CD4-positive, CD25-positive, alpha-beta regulatory T cell (primary cell): ENCODE results near the gene AFTPH. TPM values are rescaled to one million over a fixed set of nuclear protein-coding genes. Genes with fewer than 3 reads are reported as not detected.

Experiments used
- ATAC-seq, 2 donors: fragments of 150-1000 bp; cut with Tn5 transposase; one replicate each; pipeline ENCODE4 v1.10.0; 2021; ENCODE audit warnings: low read depth in 2 of 2, moderate number of reproducible peaks in 2 of 2, moderate library complexity in 1 of 2
- DNase-seq, 3 donors: peaks; one replicate each; pipeline versions ENCODE4 v3.0.0 to v3.0.0-alpha.2; 2012 to 2022; ENCODE audit warnings: mixed read lengths in 1 of 3
- H3K27ac ChIP-seq: one replicate; pipeline ENCODE4 v1.7.0; 2013; ENCODE audit warnings: mild to moderate bottlenecking, low read length; ENCODE audit not compliant: insufficient read depth, poor library complexity, severe bottlenecking
- H3K27me3 ChIP-seq: one replicate; pipeline ENCODE4 v1.7.0; 2013; ENCODE audit warnings: low read length; ENCODE audit not compliant: control insufficient read depth, insufficient read depth
- H3K36me3 ChIP-seq: one replicate; pipeline ENCODE4 v1.7.0; 2013; ENCODE audit warnings: mild to moderate bottlenecking, low read length, moderate library complexity; ENCODE audit not compliant: control insufficient read depth, insufficient read depth
- H3K4me1 ChIP-seq: 2 replicates; pipeline ENCODE4 v1.7.0; 2013; ENCODE audit warnings: mild to moderate bottlenecking, low read length; ENCODE audit not compliant: insufficient read depth, control insufficient read depth, poor library complexity, severe bottlenecking
- H3K4me3 ChIP-seq: one replicate; pipeline ENCODE4 v1.7.0; 2013; ENCODE audit warnings: low read depth, mild to moderate bottlenecking, low read length, moderate library complexity
- H3K9me3 ChIP-seq, 2 experiments: 1 replicate in 1 of 2; 2 replicates in 1 of 2; pipeline ENCODE4 v1.7.0; 2013; ENCODE audit warnings: low read length in 2 of 2, mild to moderate bottlenecking in 1 of 2, moderate library complexity in 1 of 2; ENCODE audit not compliant: control insufficient read depth in 2 of 2
- H3K27ac Mint-ChIP-seq, 3 donors: one replicate each; pipeline ENCODE4 v1.8.0; 2020 to 2022; ENCODE audit warnings: mild to moderate bottlenecking in 3 of 3, mixed read lengths in 3 of 3, moderate library complexity in 2 of 3
- H3K27me3 Mint-ChIP-seq: one replicate; pipeline ENCODE4 v1.8.0; 2022; ENCODE audit warnings: mild to moderate bottlenecking, mixed read lengths
- H3K36me3 Mint-ChIP-seq: one replicate; pipeline ENCODE4 v1.8.0; 2020; ENCODE audit warnings: mixed read lengths
- H3K4me1 Mint-ChIP-seq, 4 donors: one replicate each; pipeline ENCODE4 v1.8.0; 2020 to 2022; ENCODE audit warnings: mixed read lengths in 4 of 4, mild to moderate bottlenecking in 1 of 4
- H3K4me3 Mint-ChIP-seq, 4 donors: one replicate each; pipeline ENCODE4 v1.8.0; 2020 to 2022; ENCODE audit warnings: mild to moderate bottlenecking in 4 of 4, mixed read lengths in 4 of 4, moderate library complexity in 3 of 4
- H3K9me3 Mint-ChIP-seq, 7 donors: one replicate each; pipeline ENCODE4 v1.8.0; 2020 to 2022; ENCODE audit warnings: mixed read lengths in 7 of 7, mild to moderate bottlenecking in 3 of 7, moderate library complexity in 2 of 7
- polyA plus RNA-seq, 4 donors: library from polyadenylated mRNA; unstranded; fragments of 300-500 nt; fragmentation: Illumina TruSeq; gene quantifications; one replicate each; pipeline ENCODE4 v1.2.3, GENCODE V29; 2021
- total RNA-seq: library from RNA; stranded (reverse); gene quantifications from one replicate; pipeline ENCODE4 v1.2.3, GENCODE V29; 2022

Gene AFTPH
- total and polyA plus RNA-seq, 5 donors from 2014 or later = 23.7 to 45.0 (median 28.2) TPM

- H3K4me1 ChIP-seq = no peaks in the 10 kb centered on the region
- H3K36me3 Mint-ChIP-seq = no peaks in the 10 kb centered on the region
- ATAC-seq = no peak
Observed at GRCh38 chr2:64504774-64505720, 19.1 kb upstream of the AFTPH start.

GRCh38 chr2:64506686-64507085 is 17.4 kb upstream of the AFTPH start:
- Mint-ChIP-seq H3K27ac (no peak overlapping the region), H3K9me3 (peaks cover 0 to 2% (median 0%) of the 10 kb centered on the region in 7 donors), H3K4me1 (no peaks in the 10 kb centered on the region), H3K36me3 (no peaks in the 10 kb centered on the region), H3K4me3 (no peak overlapping the region), H3K27me3 (peaks cover 30% of the 10 kb centered on the region)
- Histone ChIP-seq H3K4me3 (no peak overlapping the region), H3K36me3 (no peaks in the 10 kb centered on the region), H3K4me1 (no peaks in the 10 kb centered on the region), H3K27ac (no peak overlapping the region), H3K9me3 (no peaks in the 10 kb centered on the region), H3K27me3 (peaks cover 4% of the 10 kb centered on the region)
- ATAC-seq = no peak
- DNase-seq = no peak

More at GRCh38 chr2:64504774-64505720, 19.1 kb upstream of the AFTPH start:
- H3K27ac Mint-ChIP-seq = no peak overlapping the region
- no peaks in the 10 kb centered on the region for H3K36me3 ChIP-seq
- H3K27me3 Mint-ChIP-seq = peaks cover 36% of the 10 kb centered on the region
- H3K9me3 Mint-ChIP-seq = peaks cover 0 to 2% (median 0%) of the 10 kb centered on the region in 7 donors
- peaks cover 4% of the 10 kb centered on the region for H3K27me3 ChIP-seq
- no peak overlapping the region for H3K4me3 Mint-ChIP-seq
- no peak for DNase-seq
- no peak overlapping the region for H3K27ac ChIP-seq
- H3K4me3 ChIP-seq = no peak overlapping the region
- H3K4me1 Mint-ChIP-seq = peaks cover 0 to 2% (median 0%) of the 10 kb centered on the region in 4 donors
- no peaks in the 10 kb centered on the region for H3K9me3 ChIP-seq

GRCh38 chr2:64514008-64514407 is 10.1 kb upstream of the AFTPH start:
- Histone ChIP-seq H3K4me3 (no peak overlapping the region), H3K36me3 (no peaks in the 10 kb centered on the region), H3K27ac (no peak overlapping the region), H3K4me1 (no peaks in the 10 kb centered on the region), H3K27me3 (peaks cover 6% of the 10 kb centered on the region), H3K9me3 (no peaks in the 10 kb centered on the region)
- DNase-seq = no peak
- Mint-ChIP-seq H3K4me1 (no peaks in the 10 kb centered on the region), H3K9me3 (no peaks in the 10 kb centered on the region), H3K27ac (no peak overlapping the region), H3K27me3 (peaks cover 35% of the 10 kb centered on the region), H3K36me3 (no peaks in the 10 kb centered on the region), H3K4me3 (no peak overlapping the region)
- no peak for ATAC-seq

- Mint-ChIP-seq H3K36me3 (no peaks in the 10 kb centered on the region), H3K27ac (no peak overlapping the region), H3K4me1 (no peaks in the 10 kb centered on the region), H3K27me3 (peaks cover 35% of the 10 kb centered on the region), H3K4me3 (no peak overlapping the region), H3K9me3 (no peaks in the 10 kb centered on the region)
- Histone ChIP-seq H3K27ac (no peak overlapping the region), H3K27me3 (peaks cover 6% of the 10 kb centered on the region), H3K9me3 (no peaks in the 10 kb centered on the region), H3K4me3 (no peak overlapping the region), H3K4me1 (no peaks in the 10 kb centered on the region), H3K36me3 (no peaks in the 10 kb centered on the region)
- ATAC-seq (no peak), DNase-seq (no peak)
Observed at GRCh38 chr2:64515086-64515485, 9.0 kb upstream of the AFTPH start.

- DNase-seq (no peak), ATAC-seq (no peak)
- H3K9me3 Mint-ChIP-seq = no peaks in the 10 kb centered on the region
- no peaks in the 10 kb centered on the region for H3K4me1 Mint-ChIP-seq
- no peak overlapping the region for H3K4me3 Mint-ChIP-seq
- Histone ChIP-seq H3K27ac (no peak overlapping the region), H3K4me3 (no peak overlapping the region), H3K27me3 (peaks cover 6% of the 10 kb centered on the region), H3K4me1 (no peaks in the 10 kb centered on the region), H3K9me3 (no peaks in the 10 kb centered on the region), H3K36me3 (no peaks in the 10 kb centered on the region)
- H3K27ac Mint-ChIP-seq = peak overlapping the region in 1 of 3 donors; percentile 18
- no peaks in the 10 kb centered on the region for H3K36me3 Mint-ChIP-seq
- peaks cover 35% of the 10 kb centered on the region for H3K27me3 Mint-ChIP-seq
Observed at GRCh38 chr2:64516651-64517510, 7.2 kb upstream of the AFTPH start.

- no peaks in the 10 kb centered on the region for H3K36me3 Mint-ChIP-seq
- H3K4me1 Mint-ChIP-seq = peaks cover 0 to under 1% (median 0%) of the 10 kb centered on the region in 4 donors
- no peak for DNase-seq
- Histone ChIP-seq H3K27me3 (peaks cover 6% of the 10 kb centered on the region), H3K9me3 (no peaks in the 10 kb centered on the region), H3K36me3 (no peaks in the 10 kb centered on the region), H3K4me1 (no peaks in the 10 kb centered on the region), H3K27ac (no peak overlapping the region), H3K4me3 (no peak overlapping the region)
- ATAC-seq = no peak
- no peak overlapping the region for H3K4me3 Mint-ChIP-seq
- H3K27ac Mint-ChIP-seq = peak overlapping the region in 1 of 3 donors; percentile 6
- peaks cover 35% of the 10 kb centered on the region for H3K27me3 Mint-ChIP-seq
- H3K9me3 Mint-ChIP-seq = no peaks in the 10 kb centered on the region
Observed at GRCh38 chr2:64517511-64517884, 6.6 kb upstream of the AFTPH start.

GRCh38 chr2:64522843-64523428 is 1.2 kb upstream of the AFTPH start:
- Mint-ChIP-seq H3K9me3 (no peaks in the 10 kb centered on the region), H3K27ac (peak overlapping the region; percentile 28 to 98 (median 96)), H3K4me1 (peaks cover 5 to 40% (median 31%) of the 10 kb centered on the region in 4 donors), H3K4me3 (peak overlapping the region; percentile 95 to 99 (median 98)), H3K27me3 (peaks cover 5% of the 10 kb centered on the region), H3K36me3 (no peaks in the 10 kb centered on the region)
- Histone ChIP-seq H3K4me3 (peak overlapping the region; percentile 99), H3K27ac (peak overlapping the region; percentile 92), H3K9me3 (no peaks in the 10 kb centered on the region), H3K36me3 (no peaks in the 10 kb centered on the region), H3K27me3 (no peaks in the 10 kb centered on the region), H3K4me1 (peaks cover 43% of the 10 kb centered on the region)
- DNase-seq (peak; percentile 62 to 95 (median 83)), ATAC-seq (no peak)
